Activated B cell treated with CpG ODN at 0.5 μM for 24 hours (primary cell): ENCODE measurements around the gene PKHD1. TPM values are rescaled to one million over a fixed set of nuclear protein-coding genes. Genes with fewer than 3 reads are reported as not detected.

Source experiments
- ATAC-seq: fragments of 200-7000 bp; cut with Tn5 transposase; one replicate; pipeline ENCODE4 v1.10.0; 2021; ENCODE audit warnings: low read depth, mild to moderate bottlenecking, moderate library complexity
- CTCF ChIA-PET: fragments of 350-600 bp; sonication (Branson Sonifier 250); formaldehyde crosslinking; loops from one replicate; lab custom pipeline; 2021; ENCODE audit warnings: antibody characterized with exemption; lab: Charles Lee
- POLR2A ChIA-PET: fragments of 350-600 bp; sonication (Branson Sonifier 250); formaldehyde crosslinking; loops from one replicate; lab custom pipeline; 2021; ENCODE audit warnings: antibody characterized with exemption; lab: Charles Lee
- DNase-seq: peaks from one replicate; pipeline ENCODE4 v3.0.0; 2022
- H3K27ac Mint-ChIP-seq: one replicate; pipeline ENCODE4 v1.8.0; 2020; ENCODE audit warnings: mixed read lengths
- H3K27me3 Mint-ChIP-seq: one replicate; pipeline ENCODE4 v1.8.0; 2021; ENCODE audit warnings: mixed read lengths
- H3K36me3 Mint-ChIP-seq: one replicate; pipeline ENCODE4 v1.8.0; 2021; ENCODE audit warnings: low read depth, mixed read lengths
- H3K4me1 Mint-ChIP-seq: one replicate; pipeline ENCODE4 v1.8.0; 2021; ENCODE audit warnings: mixed read lengths
- H3K4me3 Mint-ChIP-seq: one replicate; pipeline ENCODE4 v1.8.0; 2020; ENCODE audit warnings: mild to moderate bottlenecking, mixed read lengths
- H3K9me3 Mint-ChIP-seq: one replicate; pipeline ENCODE4 v1.8.0; 2020; ENCODE audit warnings: mixed read lengths
- intact Hi-C: fragments of 100-400 bp; cut with micrococcal nuclease; formaldehyde crosslinking; loops from one replicate; pipeline ENCODE4 v1.15.1; 2024
- total RNA-seq: library from RNA; stranded (reverse); gene quantifications from 2 replicates; pipeline ENCODE4 v1.2.3, GENCODE V29; 2022
- TF ChIP-seq, protein P1 (sequence below): fragments of 200-600 bp; IDR thresholded peaks from one replicate; pipeline ENCODE4 v1.8.0; 2022; ENCODE audit warnings: antibody characterized with exemption, mild to moderate bottlenecking

PKHD1 gene
- total RNA-seq, 1 donor from 2014 or later: not detected

DNA sequence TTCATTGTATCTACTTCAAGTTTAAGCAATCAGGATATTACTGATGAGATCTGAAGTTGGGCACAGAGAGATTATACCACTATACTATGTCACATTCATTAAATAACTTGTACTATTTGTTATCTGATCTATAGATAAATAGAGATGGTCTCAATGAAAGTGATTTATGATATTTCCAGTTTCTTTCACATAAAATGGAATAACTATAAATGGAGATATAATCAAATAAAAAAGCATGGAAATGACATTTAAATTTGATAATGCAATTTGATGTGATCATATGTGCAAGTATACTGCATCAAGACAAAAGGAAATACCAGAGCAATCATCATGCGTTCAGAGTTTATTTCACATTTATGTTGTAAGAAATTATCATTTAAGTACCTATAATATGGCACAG lies 368.9 kb downstream of the PKHD1 start:
- no peak overlapping the region for H3K27ac Mint-ChIP-seq
- H3K9me3 Mint-ChIP-seq: no peaks in the 10 kb centered on the region
- H3K4me3 Mint-ChIP-seq: no peak overlapping the region
- H3K4me1 Mint-ChIP-seq: no peaks in the 10 kb centered on the region
- no peaks in the 10 kb centered on the region for H3K36me3 Mint-ChIP-seq
- ATAC-seq (no peak), DNase-seq (no peak)
- TF ChIP-seq, protein P1, sequence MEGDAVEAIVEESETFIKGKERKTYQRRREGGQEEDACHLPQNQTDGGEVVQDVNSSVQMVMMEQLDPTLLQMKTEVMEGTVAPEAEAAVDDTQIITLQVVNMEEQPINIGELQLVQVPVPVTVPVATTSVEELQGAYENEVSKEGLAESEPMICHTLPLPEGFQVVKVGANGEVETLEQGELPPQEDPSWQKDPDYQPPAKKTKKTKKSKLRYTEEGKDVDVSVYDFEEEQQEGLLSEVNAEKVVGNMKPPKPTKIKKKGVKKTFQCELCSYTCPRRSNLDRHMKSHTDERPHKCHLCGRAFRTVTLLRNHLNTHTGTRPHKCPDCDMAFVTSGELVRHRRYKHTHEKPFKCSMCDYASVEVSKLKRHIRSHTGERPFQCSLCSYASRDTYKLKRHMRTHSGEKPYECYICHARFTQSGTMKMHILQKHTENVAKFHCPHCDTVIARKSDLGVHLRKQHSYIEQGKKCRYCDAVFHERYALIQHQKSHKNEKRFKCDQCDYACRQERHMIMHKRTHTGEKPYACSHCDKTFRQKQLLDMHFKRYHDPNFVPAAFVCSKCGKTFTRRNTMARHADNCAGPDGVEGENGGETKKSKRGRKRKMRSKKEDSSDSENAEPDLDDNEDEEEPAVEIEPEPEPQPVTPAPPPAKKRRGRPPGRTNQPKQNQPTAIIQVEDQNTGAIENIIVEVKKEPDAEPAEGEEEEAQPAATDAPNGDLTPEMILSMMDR: no peak
- intact Hi-C loops: no loop called here
- H3K27me3 Mint-ChIP-seq: no peaks in the 10 kb centered on the region
- ChIA-PET POLR2A (no interaction called here), CTCF (no interaction called here)

DNA sequence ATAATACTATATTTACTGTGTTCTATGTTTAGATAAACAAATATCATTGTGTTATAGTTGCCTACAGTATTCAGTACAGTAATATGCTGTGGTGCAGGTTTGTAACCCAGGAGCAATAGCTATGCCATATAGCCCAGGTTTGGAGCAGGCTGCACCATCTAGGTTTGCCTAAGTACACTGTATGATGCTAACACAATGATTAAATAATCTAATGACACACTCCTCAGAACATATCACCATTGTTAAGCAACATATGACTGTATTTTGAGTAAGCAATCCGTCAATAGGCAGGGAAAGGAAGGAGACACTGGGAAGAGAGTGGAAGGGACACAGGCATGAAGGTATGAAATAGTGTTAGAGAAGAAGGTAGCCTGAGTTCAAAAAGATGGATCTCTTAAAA lies 369.9 kb downstream of the PKHD1 start:
- Mint-ChIP-seq H3K9me3 (no peaks in the 10 kb centered on the region), H3K4me1 (no peaks in the 10 kb centered on the region), H3K36me3 (no peaks in the 10 kb centered on the region), H3K27me3 (no peaks in the 10 kb centered on the region), H3K27ac (no peak overlapping the region), H3K4me3 (no peak overlapping the region)
- intact Hi-C loops: no loop called here
- TF ChIP-seq, protein P1: no peak
- ATAC-seq (no peak), DNase-seq (no peak)
- POLR2A ChIA-PET: no interaction called here
- CTCF ChIA-PET: no interaction called here

DNA sequence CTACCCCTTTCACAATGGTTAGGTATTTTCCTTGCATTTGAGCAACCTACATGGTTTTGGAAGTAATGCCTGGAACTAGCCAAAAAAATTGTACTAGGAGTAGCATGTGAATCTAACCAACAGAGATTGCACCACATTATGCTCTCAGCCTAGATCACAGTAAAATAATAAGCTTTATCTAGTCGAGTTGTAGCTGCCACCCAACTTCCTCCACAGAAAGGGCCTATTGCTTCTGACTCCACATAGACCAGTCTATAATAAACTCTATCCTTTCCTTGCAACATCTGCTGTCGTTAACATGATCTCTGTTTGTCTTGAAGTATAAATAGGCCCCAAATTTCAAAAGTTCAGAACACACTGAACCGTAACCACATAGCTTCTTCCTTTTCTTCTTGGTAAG lies 375.5 kb downstream of the PKHD1 start:
- no peak overlapping the region for H3K4me3 Mint-ChIP-seq
- POLR2A ChIA-PET: no interaction called here
- H3K27me3 Mint-ChIP-seq: no peaks in the 10 kb centered on the region
- intact Hi-C loops: no loop called here
- CTCF ChIA-PET: no interaction called here
- H3K4me1 Mint-ChIP-seq: no peaks in the 10 kb centered on the region
- H3K27ac Mint-ChIP-seq: no peak overlapping the region
- no peaks in the 10 kb centered on the region for H3K36me3 Mint-ChIP-seq
- TF ChIP-seq, protein P1: no peak
- ATAC-seq: no peak
- DNase-seq: no peak
- H3K9me3 Mint-ChIP-seq: peaks cover 2% of the 10 kb centered on the region

DNA sequence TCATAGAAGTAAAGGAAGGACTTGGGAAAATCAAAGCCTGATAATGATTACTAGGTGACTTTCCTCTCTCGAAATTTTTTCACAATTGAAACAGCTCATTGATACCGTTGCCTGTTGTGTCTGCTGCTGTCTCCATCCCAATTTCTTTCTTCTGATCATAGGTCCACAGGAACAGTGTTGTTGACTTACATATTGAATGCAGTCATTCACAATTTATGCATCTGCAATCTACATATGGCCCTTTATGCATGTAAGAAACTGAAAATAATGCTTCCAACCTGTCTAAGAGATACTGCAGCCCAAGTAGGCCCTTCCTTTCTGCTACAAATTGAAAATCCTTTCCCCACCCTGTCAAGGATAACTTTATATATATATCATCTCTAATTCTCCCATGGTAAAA lies 381.3 kb downstream of the PKHD1 start:
- H3K9me3 Mint-ChIP-seq: peaks cover 2% of the 10 kb centered on the region
- ATAC-seq: no peak
- no peak for DNase-seq
- H3K27ac Mint-ChIP-seq: no peak overlapping the region
- no peaks in the 10 kb centered on the region for H3K27me3 Mint-ChIP-seq
- TF ChIP-seq, protein P1: no peak
- no peaks in the 10 kb centered on the region for H3K4me1 Mint-ChIP-seq
- CTCF ChIA-PET: no interaction called here
- POLR2A ChIA-PET: no interaction called here
- H3K4me3 Mint-ChIP-seq: no peak overlapping the region
- H3K36me3 Mint-ChIP-seq: no peaks in the 10 kb centered on the region
- intact Hi-C loops: no loop called here

DNA sequence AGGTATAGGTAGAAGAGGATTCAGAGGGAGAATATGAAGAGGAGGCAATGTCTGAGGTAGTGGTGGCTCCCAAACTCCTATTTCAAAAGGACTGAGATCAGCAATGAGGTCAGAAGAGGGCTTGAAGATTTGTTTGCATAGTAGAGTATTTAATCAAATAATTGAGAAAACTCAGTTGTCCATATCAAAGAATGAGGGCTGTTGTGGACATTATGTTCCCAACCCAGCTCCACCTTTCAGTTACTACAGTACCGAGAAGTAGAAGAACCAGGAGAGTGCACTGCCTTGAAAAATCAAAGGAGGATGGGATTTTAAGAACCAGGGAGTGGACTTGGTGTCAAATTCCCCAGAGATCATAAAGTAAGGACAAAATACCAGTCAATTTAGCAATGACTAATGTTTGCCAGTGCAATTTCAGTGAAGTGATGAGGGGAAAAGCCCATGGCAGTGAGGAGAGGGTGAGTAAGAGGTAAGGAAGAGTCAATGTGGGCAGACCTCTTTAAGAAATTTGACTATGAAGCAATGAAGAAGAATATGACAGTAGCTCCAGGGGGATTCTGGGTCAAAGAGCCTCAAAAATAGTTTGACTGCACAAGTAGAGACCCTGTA lies 382.4 kb downstream of the PKHD1 start:
- Mint-ChIP-seq H3K36me3 (no peaks in the 10 kb centered on the region), H3K4me3 (no peak overlapping the region), H3K27me3 (no peaks in the 10 kb centered on the region), H3K4me1 (no peaks in the 10 kb centered on the region), H3K9me3 (peaks cover 2% of the 10 kb centered on the region), H3K27ac (no peak overlapping the region)
- TF ChIP-seq, protein P1: no peak
- ChIA-PET POLR2A (no interaction called here), CTCF (no interaction called here)
- DNase-seq: no peak
- no peak for ATAC-seq
- intact Hi-C loops: no loop called here
